H1 (cell line): ENCODE results near the gene PCSK4. TPM values are rescaled to one million over a fixed set of nuclear protein-coding genes. Genes with fewer than 3 reads are reported as not detected.

Experiments used
- ATF2 ChIP-seq: IDR thresholded peaks from 2 replicates; pipeline ENCODE4 v1.6.1; 2012; ENCODE audit warnings: low read length, inconsistent platforms
- ATF3 ChIP-seq: IDR thresholded peaks from 2 replicates; pipeline ENCODE4 v1.6.1; 2011; ENCODE audit warnings: low read depth, mild to moderate bottlenecking, low read length; ENCODE audit not compliant: insufficient read depth
- CBX5 ChIP-seq: fragments of 300-800, 300-1000 bp; sonication (generic); IDR thresholded peaks from 2 replicates; pipeline ENCODE4 v1.7.1; 2016; ENCODE audit warnings: antibody characterized with exemption, low read length, low read depth
- CTBP2 ChIP-seq: IDR thresholded peaks from 2 replicates; pipeline ENCODE4 v1.7.0; 2011; ENCODE audit warnings: borderline replicate concordance, mild to moderate bottlenecking, moderate library complexity, mixed read lengths, low read length; ENCODE audit not compliant: insufficient read depth, insufficient read length
- FOSL1 ChIP-seq: IDR thresholded peaks from 2 replicates; pipeline ENCODE4 v1.6.1; 2011; ENCODE audit warnings: mild to moderate bottlenecking, low read depth, low read length, moderate library complexity; ENCODE audit not compliant: insufficient read depth
- GABPA ChIP-seq: IDR thresholded peaks from 2 replicates; pipeline ENCODE4 v1.6.1; 2011; ENCODE audit warnings: mild to moderate bottlenecking, low read length, moderate library complexity, borderline replicate concordance; ENCODE audit not compliant: insufficient read depth
- GTF2F1 ChIP-seq: IDR thresholded peaks from 2 replicates; pipeline ENCODE4 v1.6.1; 2012; ENCODE audit warnings: low read depth, low read length, improper control_type of control experiment, borderline replicate concordance
- HDAC2 ChIP-seq, 2 experiments: fragments of 300-600 bp in 1 of 2; sonication (generic) in 1 of 2; IDR thresholded peaks; 2 replicates each; pipeline ENCODE4 v1.6.1; 2011 to 2012; ENCODE audit warnings: low read depth in 2 of 2, low read length in 2 of 2, mild to moderate bottlenecking in 2 of 2, moderate library complexity in 2 of 2, borderline replicate concordance in 1 of 2, inconsistent platforms in 1 of 2
- HDAC6 ChIP-seq: IDR thresholded peaks from one replicate; pipeline ENCODE4 v1.7.1; 2012; ENCODE audit warnings: low read depth, mild to moderate bottlenecking, inconsistent platforms, low read length, moderate library complexity
- JUND ChIP-seq: IDR thresholded peaks from 2 replicates; pipeline ENCODE4 v1.6.1; 2011; ENCODE audit warnings: mild to moderate bottlenecking, improper control_type of control experiment, low read length
- KDM1A ChIP-seq: fragments of 200-600, 300-600 bp; sonication (generic); IDR thresholded peaks from 2 replicates; pipeline ENCODE4 v1.7.1; 2016; ENCODE audit warnings: mild to moderate bottlenecking, low read length, borderline replicate concordance
- KDM4A ChIP-seq: IDR thresholded peaks from one replicate; pipeline ENCODE4 v1.7.1; 2012; ENCODE audit warnings: low read depth, mild to moderate bottlenecking, moderate library complexity, low read length, inconsistent platforms; ENCODE audit not compliant: severe bottlenecking
- POLR2A ChIP-seq, 2 experiments: IDR thresholded peaks; 1 replicate in 1 of 2; 2 replicates in 1 of 2; pipeline ENCODE4 v1.6.1; 2011; ENCODE audit warnings: low read depth in 2 of 2, low read length in 2 of 2, mild to moderate bottlenecking in 2 of 2; ENCODE audit errors: control extremely low read depth in 1 of 2
- POU5F1 ChIP-seq: IDR thresholded peaks from 2 replicates; pipeline ENCODE4 v1.6.1; 2011; ENCODE audit warnings: low read depth, mild to moderate bottlenecking, low read length, moderate library complexity
- RAD21 ChIP-seq, 2 experiments: IDR thresholded peaks in 1 of 2; conservative IDR thresholded peaks in 1 of 2; 2 replicates each; pipeline ENCODE4 v1.6.1; 2011; ENCODE audit warnings: low read depth in 2 of 2, low read length in 2 of 2, improper control_type of control experiment in 1 of 2, inconsistent platforms in 1 of 2, mild to moderate bottlenecking in 1 of 2, moderate library complexity in 1 of 2
- RBBP5 ChIP-seq: IDR thresholded peaks from 2 replicates; pipeline ENCODE4 v1.7.1; 2012; ENCODE audit warnings: low read depth, mild to moderate bottlenecking, inconsistent platforms, low read length, moderate library complexity, borderline replicate concordance
- RNF2 ChIP-seq: fragments of 200-900, 300-1000 bp; sonication (generic); IDR thresholded peaks from 2 replicates; pipeline ENCODE4 v1.7.1; 2016; ENCODE audit warnings: borderline replicate concordance, low read depth, mild to moderate bottlenecking, antibody characterized with exemption, low read length; ENCODE audit not compliant: poor library complexity, severe bottlenecking; ENCODE audit errors: missing control alignments
- SIX5 ChIP-seq: IDR thresholded peaks from 2 replicates; pipeline ENCODE4 v1.6.1; 2011; ENCODE audit warnings: mild to moderate bottlenecking, low read depth, low read length
- polyA plus RNA-seq, 7 experiments: library from polyadenylated mRNA; depleted of rRNA in 3 of 7; stranded (reverse) in 5 of 7; unstranded in 2 of 7; fragments of >200 nt in 5 of 7; fragments of 200-250 nt in 2 of 7; gene quantifications; 1 replicate in 5 of 7; 2 replicates in 1 of 7; 4 replicates in 1 of 7; pipeline versions ENCODE4 v1.2.1 to v1.2.3, GENCODE V29; 2011 to 2013; ENCODE audit warnings: missing spikeins in 2 of 7, mixed read lengths in 2 of 7
- total RNA-seq: library from RNA; stranded (reverse); fragmentation: NEBNext Ultra II Directional; extraction: Animal tissue kit (Norgen Biotek cat#: 25700); gene quantifications from 2 replicates; pipeline ENCODE4 v1.2.1, GENCODE V29; 2021
- TF ChIP-seq, protein P1 (sequence below): IDR thresholded peaks from 2 replicates; pipeline ENCODE4 v1.6.1; 2012; ENCODE audit warnings: inconsistent platforms

Gene PCSK4
- total and polyA plus RNA-seq, 2 of the 8 experiments (the other 6 are each of a cell fraction or from before 2014, with no cell fraction given): 9.8 to 10.7 TPM

- TF ChIP-seq GTF2F1 (no peak), HDAC6 (no peak), POLR2A (IDR thresholded peaks at IDR 0.05; ENCODE audit: control extremely low read depth in 1 of 2, low read depth in 2 of 2, low read length in 2 of 2) (peak in 1 of 2 experiments; percentile 62; a peak in 1 of 3 replicates), POU5F1 (no peak), KDM4A (no peak), ATF2 (0 out of 2 replicates have a peak, but pooled peaks have one; percentile 29), ATF3 (peak; percentile 51; the same call in 1 of the 2 replicates), GABPA (peak; percentile 84; the same call in 1 of the 2 replicates), HDAC2 (IDR thresholded peaks at IDR 0.05; ENCODE audit: borderline replicate concordance in 1 of 2, low read depth in 2 of 2, low read length in 2 of 2) (0 out of 4 replicates have a peak, but pooled peaks of 1 of the 2 experiments have one; percentile 7), SIX5 (no peak), CBX5 (no peak), FOSL1 (no peak), CTBP2 (no peak), RBBP5 (0 out of 2 replicates have a peak, but pooled peaks have one; percentile 47), RNF2 (no peak), JUND (no peak), RAD21 (IDR thresholded peaks at IDR 0.05 in 1 of 2, conservative IDR thresholded peaks at IDR 0.05 in 1 of 2; ENCODE audit: low read depth in 2 of 2, low read length in 2 of 2) (no peak), KDM1A (peak; percentile 80)
- TF ChIP-seq, protein P1, sequence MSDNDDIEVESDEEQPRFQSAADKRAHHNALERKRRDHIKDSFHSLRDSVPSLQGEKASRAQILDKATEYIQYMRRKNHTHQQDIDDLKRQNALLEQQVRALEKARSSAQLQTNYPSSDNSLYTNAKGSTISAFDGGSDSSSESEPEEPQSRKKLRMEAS: peak; percentile 92
Observed at GRCh38 chr19:1478934-1479707, 11.0 kb downstream of the PCSK4 start, which contains the start of gene C19orf25 (continued).
